Neural cell (in vitro differentiated cells): ENCODE data around the gene SNX20.

ENCODE experiments used
- CTCF ChIP-seq: fragments of 450-650 bp; IDR thresholded peaks from 2 replicates; pipeline ENCODE4 v1.5.1; 2014; ENCODE audit warnings: antibody characterized with exemption, mild to moderate bottlenecking, moderate library complexity; ENCODE audit not compliant: poor library complexity, severe bottlenecking
- EP300 ChIP-seq: fragments of 450-650 bp; conservative IDR thresholded peaks from 2 replicates; pipeline ENCODE4 v1.6.1; 2014; ENCODE audit warnings: antibody characterized with exemption, mild to moderate bottlenecking, moderate library complexity; ENCODE audit not compliant: poor library complexity, severe bottlenecking
- EZH2 ChIP-seq: fragments of 200-600, 300-800 bp; shearing (Covaris generic), sonication (generic); IDR thresholded peaks from 2 replicates; pipeline ENCODE4 v1.6.1; 2014; ENCODE audit warnings: antibody characterized with exemption, low read length, borderline replicate concordance, mild to moderate bottlenecking; ENCODE audit not compliant: insufficient read depth, poor library complexity, severe bottlenecking
- MXI1 ChIP-seq: fragments of 450-650 bp; conservative IDR thresholded peaks from 2 replicates; pipeline ENCODE4 v1.6.1; 2014; ENCODE audit warnings: antibody characterized with exemption, mild to moderate bottlenecking; ENCODE audit not compliant: poor library complexity, severe bottlenecking
- POLR2AphosphoS5 ChIP-seq: IDR thresholded peaks from 2 replicates; pipeline ENCODE4 v1.6.1; 2012
- RAD21 ChIP-seq: fragments of 450-650 bp; conservative IDR thresholded peaks from 2 replicates; pipeline ENCODE4 v1.6.1; 2014; ENCODE audit warnings: antibody characterized with exemption, mild to moderate bottlenecking, moderate library complexity
- REST ChIP-seq: IDR thresholded peaks from 2 replicates; pipeline ENCODE4 v1.6.1; 2012; ENCODE audit warnings: borderline replicate concordance
- TAF1 ChIP-seq: IDR thresholded peaks from 2 replicates; pipeline ENCODE4 v1.6.1; 2012; ENCODE audit warnings: low read depth

GRCh38 chr16:50684823-50685461 is 3.8 kb upstream of the SNX20 start:
- TF ChIP-seq EZH2, result no peak
- no peak for TF ChIP-seq CTCF
- TF ChIP-seq EP300, result no peak
- no peak for TF ChIP-seq REST
- no peak for TF ChIP-seq TAF1
- no peak for TF ChIP-seq RAD21
- no peak for TF ChIP-seq POLR2AphosphoS5
- no peak for TF ChIP-seq MXI1
